ENCODE data around the gene AP1S2.

AP1S2 gene

DNA sequence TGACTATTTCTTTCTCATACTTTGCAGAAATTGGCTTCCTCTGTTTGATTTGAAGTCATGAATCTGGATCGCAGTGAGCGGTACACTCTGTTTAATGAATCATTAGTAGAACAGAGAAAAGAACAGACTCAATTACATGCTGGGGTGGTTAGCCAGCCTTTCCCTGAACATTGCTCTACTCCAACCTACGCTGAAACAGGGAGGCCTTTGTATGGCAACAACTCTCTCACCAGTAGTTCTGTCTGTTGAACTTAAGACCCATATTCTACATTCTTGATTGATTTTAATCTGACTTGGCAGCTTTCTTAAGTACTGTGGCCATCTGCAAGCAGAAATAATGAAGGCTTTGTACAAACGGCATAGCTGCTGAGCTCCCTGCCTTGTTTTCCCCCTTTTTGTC lies 19.0 kb upstream of the AP1S2 start:
- POLR2A ChIA-PET = no interaction called here
- DNase-seq (ENCODE audit: extremely low spot score) = no peak
- TF ChIP-seq ARNT (IDR thresholded peaks at IDR 0.05) (no peak), NFRKB (IDR thresholded peaks at IDR 0.05) (no peak), ELF4 (IDR thresholded peaks at IDR 0.05) (no peak), FOXA1 (IDR thresholded peaks at IDR 0.05) (no peak), SUZ12 (IDR thresholded peaks at IDR 0.05) (no peak), BHLHE40 (IDR thresholded peaks at IDR 0.05; ENCODE audit: borderline replicate concordance) (no peak), L3MBTL2 (conservative IDR thresholded peaks at IDR 0.05) (no peak), CTBP1 (IDR thresholded peaks at IDR 0.05; ENCODE audit: borderline replicate concordance) (no peak), HDGF (IDR thresholded peaks at IDR 0.05; ENCODE audit: borderline replicate concordance) (no peak), SP1 (IDR thresholded peaks at IDR 0.05) (no peak)
- CTCF ChIA-PET = no interaction called here

DNA sequence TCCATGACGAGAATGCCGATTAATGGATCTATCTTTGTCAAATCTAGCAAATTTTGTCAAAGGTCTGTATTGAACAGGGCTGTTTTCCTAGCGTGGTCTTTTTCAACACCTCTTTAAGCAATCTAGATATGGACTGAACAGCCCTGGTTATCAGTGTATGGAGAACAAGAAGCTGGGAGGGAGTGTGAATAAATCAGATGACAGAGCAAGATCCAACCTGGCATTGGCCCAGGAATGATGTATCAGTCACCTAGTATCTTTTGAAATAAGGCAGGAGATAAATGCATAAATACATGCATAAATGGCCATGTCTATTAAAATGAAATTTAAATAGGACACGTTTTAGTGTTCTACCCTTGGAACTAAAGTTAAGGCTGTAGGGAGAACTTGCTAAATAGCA lies 15.7 kb upstream of the AP1S2 start:
- ChIA-PET CTCF (no interaction called here), POLR2A (no interaction called here)
- DNase-seq (ENCODE audit: extremely low spot score) = no peak
- no peak for TF ChIP-seq FOXK2 (IDR thresholded peaks at IDR 0.05)
- TF ChIP-seq ZNF384 (IDR thresholded peaks at IDR 0.05) = no peak
- TF ChIP-seq SP1 (IDR thresholded peaks at IDR 0.05) = no peak
- TF ChIP-seq TARDBP (IDR thresholded peaks at IDR 0.05) = no peak
- no peak for TF ChIP-seq BHLHE40 (IDR thresholded peaks at IDR 0.05; ENCODE audit: borderline replicate concordance)

DNA sequence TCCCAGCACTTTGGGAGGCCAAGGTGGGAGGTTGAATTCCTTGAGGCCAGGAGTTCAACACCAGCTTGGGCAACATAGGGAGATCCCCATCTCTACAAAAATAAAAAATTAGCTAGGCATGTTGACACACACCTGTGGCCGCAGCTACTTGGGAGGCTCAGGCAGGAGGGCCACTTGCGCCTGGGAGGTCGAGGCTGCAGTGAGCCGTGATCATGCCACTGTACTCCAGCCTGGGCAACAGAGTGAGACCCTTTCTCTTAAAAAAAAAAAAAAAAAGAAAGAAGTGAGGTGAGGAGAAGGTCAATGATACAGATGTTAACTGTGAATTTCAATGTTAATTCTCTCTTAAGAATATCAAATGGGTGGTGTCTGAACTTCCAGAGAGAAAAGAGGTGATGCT lies 15.1 kb upstream of the AP1S2 start:
- TF ChIP-seq, protein P1, sequence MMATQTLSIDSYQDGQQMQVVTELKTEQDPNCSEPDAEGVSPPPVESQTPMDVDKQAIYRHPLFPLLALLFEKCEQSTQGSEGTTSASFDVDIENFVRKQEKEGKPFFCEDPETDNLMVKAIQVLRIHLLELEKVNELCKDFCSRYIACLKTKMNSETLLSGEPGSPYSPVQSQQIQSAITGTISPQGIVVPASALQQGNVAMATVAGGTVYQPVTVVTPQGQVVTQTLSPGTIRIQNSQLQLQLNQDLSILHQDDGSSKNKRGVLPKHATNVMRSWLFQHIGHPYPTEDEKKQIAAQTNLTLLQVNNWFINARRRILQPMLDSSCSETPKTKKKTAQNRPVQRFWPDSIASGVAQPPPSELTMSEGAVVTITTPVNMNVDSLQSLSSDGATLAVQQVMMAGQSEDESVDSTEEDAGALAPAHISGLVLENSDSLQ (IDR thresholded peaks at IDR 0.05) = no peak
- TF ChIP-seq L3MBTL2 (conservative IDR thresholded peaks at IDR 0.05) = no peak
- POLR2A ChIA-PET = no interaction called here
- CTCF ChIA-PET = no interaction called here
- DNase-seq (ENCODE audit: extremely low spot score) = no peak

DNA sequence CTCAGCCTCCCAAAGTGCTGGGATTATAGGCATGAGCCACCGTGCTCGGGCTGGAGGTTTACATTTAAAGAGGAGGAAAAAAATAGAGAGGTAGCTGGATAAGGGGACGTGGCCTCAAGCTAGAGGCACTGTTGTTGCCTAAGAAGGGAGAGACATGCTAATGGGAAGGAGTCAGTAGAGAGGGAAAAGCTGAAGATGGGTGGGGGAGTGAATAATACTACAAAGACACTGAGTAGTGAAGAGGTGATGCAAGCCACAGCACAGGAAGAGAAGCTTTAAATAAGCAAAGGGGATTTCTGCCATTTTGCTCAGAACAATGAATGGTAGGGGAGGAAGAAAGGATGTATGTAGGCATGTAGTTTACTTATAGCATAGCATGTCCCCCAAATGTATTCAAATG lies 11.5 kb upstream of the AP1S2 start:
- no peak for DNase-seq (ENCODE audit: extremely low spot score)
- CTCF ChIA-PET = no interaction called here
- POLR2A ChIA-PET = interaction anchor here (1.6 kb wide), 1 partner anchor 11 kb away, joined by 8 read pairs; the partner anchor contains the start of gene AP1S2
- no peak for TF ChIP-seq LEF1 (IDR thresholded peaks at IDR 0.05; ENCODE audit: borderline replicate concordance)
- TF ChIP-seq BHLHE40 (IDR thresholded peaks at IDR 0.05; ENCODE audit: borderline replicate concordance) = no peak

DNA sequence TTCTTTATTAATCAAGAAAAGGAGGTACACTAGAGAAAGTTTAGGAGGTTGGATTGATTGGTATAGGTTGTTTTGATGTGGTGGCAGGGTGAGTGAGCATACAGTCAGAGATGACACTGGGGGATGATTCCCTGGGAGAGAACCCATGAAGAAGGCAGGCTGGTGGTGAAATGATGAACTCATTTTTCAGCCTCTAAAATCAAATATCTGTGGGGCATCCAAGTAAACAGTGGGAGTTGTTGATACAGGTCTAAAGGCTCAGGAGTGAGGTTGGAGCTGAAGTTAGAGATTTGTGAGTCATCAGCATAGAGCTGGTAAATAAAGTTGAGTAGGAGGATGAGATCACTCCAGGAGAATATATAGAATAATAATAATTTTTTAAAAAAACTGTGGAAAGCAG lies 10.0 kb upstream of the AP1S2 start:
- CTCF ChIA-PET = no interaction called here
- no peak for TF ChIP-seq FOXM1 (IDR thresholded peaks at IDR 0.05; ENCODE audit: borderline replicate concordance)
- TF ChIP-seq ELF4 (IDR thresholded peaks at IDR 0.05) = no peak
- TF ChIP-seq ZNF384 (IDR thresholded peaks at IDR 0.05) = no peak
- no peak for TF ChIP-seq HDGF (IDR thresholded peaks at IDR 0.05; ENCODE audit: borderline replicate concordance)
- TF ChIP-seq FOXK2 (IDR thresholded peaks at IDR 0.05) = no peak
- TF ChIP-seq CTBP1 (IDR thresholded peaks at IDR 0.05; ENCODE audit: borderline replicate concordance) = no peak
- TF ChIP-seq, protein P1 (IDR thresholded peaks at IDR 0.05) = no peak
- TF ChIP-seq L3MBTL2 (conservative IDR thresholded peaks at IDR 0.05) = no peak
- TF ChIP-seq NFRKB (IDR thresholded peaks at IDR 0.05) = no peak
- TF ChIP-seq ARNT (IDR thresholded peaks at IDR 0.05) = no peak
- no peak for TF ChIP-seq FOXA1 (IDR thresholded peaks at IDR 0.05)
- TF ChIP-seq BHLHE40 (IDR thresholded peaks at IDR 0.05; ENCODE audit: borderline replicate concordance) = no peak
- TF ChIP-seq LEF1 (IDR thresholded peaks at IDR 0.05; ENCODE audit: borderline replicate concordance) = no peak
- no peak for TF ChIP-seq SP1 (IDR thresholded peaks at IDR 0.05)
- TF ChIP-seq TARDBP (IDR thresholded peaks at IDR 0.05) = no peak
- TF ChIP-seq SUZ12 (IDR thresholded peaks at IDR 0.05) = no peak
- POLR2A ChIA-PET = interaction anchor here (1.0 kb wide), 1 partner anchor 10 kb away, joined by 3 read pairs; the partner anchor contains the start of gene AP1S2
- no peak for DNase-seq (ENCODE audit: extremely low spot score)

DNA sequence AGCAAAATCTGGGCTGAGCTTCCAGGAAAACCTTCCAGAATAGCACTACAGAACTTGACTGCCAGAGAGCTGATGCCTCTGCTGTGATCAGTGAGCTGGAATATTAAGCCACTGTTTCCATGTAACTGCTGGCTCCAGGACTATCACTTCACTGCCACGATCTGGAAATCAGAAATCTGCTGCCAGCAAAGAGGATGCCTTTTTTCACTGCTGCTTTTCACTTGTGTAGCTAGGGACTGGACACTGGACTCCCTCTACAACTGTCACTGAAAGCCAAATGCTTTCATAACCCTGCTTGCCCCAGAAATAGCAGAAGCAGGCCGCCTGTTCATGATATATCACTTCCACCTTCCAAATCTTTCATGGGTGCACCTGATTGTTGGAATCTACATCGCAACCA lies 9.4 kb upstream of the AP1S2 start:
- POLR2A ChIA-PET = interaction anchor here (1.0 kb wide), 1 partner anchor 9 kb away, joined by 3 read pairs; the partner anchor contains the start of gene AP1S2
- TF ChIP-seq CTBP1 (IDR thresholded peaks at IDR 0.05; ENCODE audit: borderline replicate concordance) (no peak), FOXM1 (IDR thresholded peaks at IDR 0.05; ENCODE audit: borderline replicate concordance) (no peak), ELF4 (IDR thresholded peaks at IDR 0.05) (no peak)
- DNase-seq (ENCODE audit: extremely low spot score) = no peak
- CTCF ChIA-PET = no interaction called here

DNA sequence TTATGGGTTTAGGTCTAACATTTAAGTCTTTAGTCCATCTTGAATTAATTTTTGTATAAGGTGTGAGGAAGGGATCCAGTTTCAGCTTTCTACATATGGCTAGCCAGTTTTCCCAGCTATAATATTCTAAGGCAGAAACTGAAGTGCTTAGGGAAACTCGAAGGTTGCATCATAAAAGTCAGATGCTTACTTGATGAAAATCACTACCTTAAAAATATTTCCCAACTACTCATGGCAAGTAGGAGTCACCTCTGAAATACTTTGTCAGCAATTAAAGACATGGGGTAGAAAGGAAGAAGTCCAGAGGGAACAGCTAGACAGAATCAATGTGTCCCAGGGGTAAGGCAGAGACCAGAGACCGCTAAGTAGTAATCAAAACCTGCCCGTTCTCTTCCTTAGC lies 6.3 kb upstream of the AP1S2 start:
- no peak for DNase-seq (ENCODE audit: extremely low spot score)
- ChIA-PET CTCF (no interaction called here), POLR2A (no interaction called here)
- TF ChIP-seq HDGF (IDR thresholded peaks at IDR 0.05; ENCODE audit: borderline replicate concordance) (no peak), FOXA1 (IDR thresholded peaks at IDR 0.05) (no peak), FOXK2 (IDR thresholded peaks at IDR 0.05) (no peak), ZNF384 (IDR thresholded peaks at IDR 0.05) (no peak), BHLHE40 (IDR thresholded peaks at IDR 0.05; ENCODE audit: borderline replicate concordance) (no peak), ELF4 (IDR thresholded peaks at IDR 0.05) (no peak), ARNT (IDR thresholded peaks at IDR 0.05) (no peak), SP1 (IDR thresholded peaks at IDR 0.05) (no peak), LEF1 (IDR thresholded peaks at IDR 0.05; ENCODE audit: borderline replicate concordance) (no peak), TARDBP (IDR thresholded peaks at IDR 0.05) (no peak), FOXM1 (IDR thresholded peaks at IDR 0.05; ENCODE audit: borderline replicate concordance) (no peak), NFRKB (IDR thresholded peaks at IDR 0.05) (no peak), L3MBTL2 (conservative IDR thresholded peaks at IDR 0.05) (no peak)
- TF ChIP-seq, protein P1 (IDR thresholded peaks at IDR 0.05) = no peak
